Measurements from ENCODE around the gene CC2D1A. TPM values are rescaled to one million over a fixed set of nuclear protein-coding genes. Genes with fewer than 3 reads are reported as not detected.
"Not testable (repeated sequence)": the region's sequence is repeated elsewhere in the genome, so short reads cannot be mapped to it uniquely, and the experiment has no call there.

Gene CC2D1A
- total RNA-seq, 4 donors from 2014 or later: 22.3 to 44.9 (median 33.7) TPM

GRCh38 chr19:13965377-13965896 lies 59.4 kb downstream of the CC2D1A start:
- intact Hi-C loops (cut with DNase I; ENCODE audit: low total_unique reads) (no loop called here), in situ Hi-C loops (cut with MboI; ENCODE audit: low sequenced_read_pairs in 4 of 4) (no loop called here)
- no peak for DNase-seq
- ATAC-seq: no peak
- Histone ChIP-seq H3K27ac (no peak overlapping the region), H3K27me3 (no peaks in the 10 kb centered on the region), H3K4me3 (no peak overlapping the region), H3K4me1 (no peaks in the 10 kb centered on the region), H3K36me3 (peaks cover 0 to 75% of the 10 kb centered on the region in 2 donors), H3K9me3 (no peaks in the 10 kb centered on the region)
- no peak for TF ChIP-seq POLR2A (IDR thresholded peaks at IDR 0.05)
- TF ChIP-seq CTCF (IDR thresholded peaks at IDR 0.05 in 4 of 5, conservative IDR thresholded peaks at IDR 0.05 in 1 of 5): no peak

GRCh38 chr19:13965926-13966683 lies 60.1 kb downstream of the CC2D1A start:
- TF ChIP-seq POLR2A (IDR thresholded peaks at IDR 0.05) (no peak), CTCF (IDR thresholded peaks at IDR 0.05 in 4 of 5, conservative IDR thresholded peaks at IDR 0.05 in 1 of 5) (no peak)
- H3K4me1 ChIP-seq: no peaks in the 10 kb centered on the region
- H3K9me3 ChIP-seq: no peaks in the 10 kb centered on the region
- ATAC-seq: no peak
- in situ Hi-C loops (cut with MboI; ENCODE audit: low sequenced_read_pairs in 4 of 4) (no loop called here), intact Hi-C loops (cut with DNase I; ENCODE audit: low total_unique reads) (no loop called here)
- H3K27me3 ChIP-seq: no peaks in the 10 kb centered on the region
- H3K27ac ChIP-seq: no peak overlapping the region
- H3K36me3 ChIP-seq: peaks cover 0 to 70% of the 10 kb centered on the region in 2 donors
- DNase-seq: no peak
- H3K4me3 ChIP-seq: no peak overlapping the region

GRCh38 chr19:13966684-13967128 lies 60.7 kb downstream of the CC2D1A start:
- Histone ChIP-seq H3K9me3 (no peaks in the 10 kb centered on the region), H3K4me1 (no peaks in the 10 kb centered on the region), H3K4me3 (no peak overlapping the region), H3K27me3 (no peaks in the 10 kb centered on the region), H3K27ac (no peak overlapping the region), H3K36me3 (peaks cover 0 to 65% of the 10 kb centered on the region in 2 donors)
- TF ChIP-seq POLR2A (IDR thresholded peaks at IDR 0.05) (no peak), CTCF (IDR thresholded peaks at IDR 0.05 in 4 of 5, conservative IDR thresholded peaks at IDR 0.05 in 1 of 5) (no peak)
- ATAC-seq: no peak
- intact Hi-C loops (cut with DNase I; ENCODE audit: low total_unique reads) (no loop called here), in situ Hi-C loops (cut with MboI; ENCODE audit: low sequenced_read_pairs in 4 of 4) (no loop called here)
- DNase-seq: no peak

- H3K27me3 ChIP-seq; ATAC-seq; H3K9me3 ChIP-seq; in situ Hi-C loops (cut with MboI; ENCODE audit: low sequenced_read_pairs in 4 of 4); H3K4me3 ChIP-seq; DNase-seq; H3K4me1 ChIP-seq; H3K27ac ChIP-seq; intact Hi-C loops (cut with DNase I; ENCODE audit: low total_unique reads): not testable (repeated sequence)
- peaks cover 0 to 61% of the 10 kb centered on the region in 2 donors for H3K36me3 ChIP-seq
These were observed 61.2 kb downstream of the CC2D1A start for GRCh38 chr19:13967206-13967605.

GRCh38 chr19:13968383-13968935 lies 62.5 kb downstream of the CC2D1A start:
- Histone ChIP-seq H3K36me3 (peaks cover 0 to 59% of the 10 kb centered on the region in 2 donors), H3K4me3 (no peak overlapping the region), H3K9me3 (no peaks in the 10 kb centered on the region), H3K27ac (no peak overlapping the region), H3K27me3 (no peaks in the 10 kb centered on the region), H3K4me1 (no peaks in the 10 kb centered on the region)
- in situ Hi-C loops (cut with MboI; ENCODE audit: low sequenced_read_pairs in 4 of 4): no loop called here
- intact Hi-C loops (cut with DNase I; ENCODE audit: low total_unique reads): no loop called here
- TF ChIP-seq POLR2A (IDR thresholded peaks at IDR 0.05) (no peak), CTCF (IDR thresholded peaks at IDR 0.05 in 4 of 5, conservative IDR thresholded peaks at IDR 0.05 in 1 of 5) (no peak)
- DNase-seq (no peak), ATAC-seq (no peak)
